ENCODE results near the gene SLC2A1. TPM values are rescaled to one million over a fixed set of nuclear protein-coding genes. Genes with fewer than 3 reads are reported as not detected.

SLC2A1 gene
- total and polyA plus RNA-seq, 9 of the 15 experiments (the other 6 are each of a cell fraction or from before 2014, with no cell fraction given), result 12.6 to 153 (median 48.0) TPM

DNA sequence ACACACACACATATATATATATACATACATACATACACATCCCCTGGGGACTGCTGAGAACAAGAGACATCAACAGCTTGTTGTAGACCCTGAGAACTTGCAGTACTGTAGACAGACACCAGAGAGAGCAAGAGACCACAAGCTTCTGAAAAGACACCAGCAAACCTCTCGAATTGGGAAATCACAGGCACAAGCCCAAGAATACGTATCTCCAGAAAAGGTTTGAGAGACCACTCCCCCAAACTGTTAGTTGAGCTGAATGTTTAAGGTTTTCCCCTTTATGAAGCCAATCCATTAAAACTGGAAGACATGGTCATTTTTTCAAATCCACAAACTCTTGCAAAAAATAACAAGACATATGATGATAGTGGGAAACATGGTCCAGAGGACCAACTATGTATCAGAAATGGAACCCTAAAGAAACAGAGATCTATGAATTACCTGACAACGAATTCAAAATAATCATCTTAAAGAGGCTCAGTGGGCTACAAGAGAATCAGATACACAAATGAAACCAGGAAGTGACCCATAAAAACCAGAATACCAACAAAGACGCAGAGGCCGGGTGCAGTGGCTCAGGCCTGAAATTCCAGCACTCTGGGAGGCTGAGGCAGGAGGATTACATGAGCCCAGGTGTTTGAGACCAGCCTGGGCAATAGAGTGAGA, 45.1 kb downstream of the SLC2A1 start (continued):
- no peak for TF ChIP-seq ELF2 (CRISPR knock-in tag; IDR thresholded peaks at IDR 0.05)
- TF ChIP-seq SMAD4 (CRISPR knock-in tag; conservative IDR thresholded peaks at IDR 0.05), result no peak
- 0 out of 2 replicates have a peak, but pooled peaks have one; percentile 18 for TF ChIP-seq CXXC5 (CRISPR knock-in tag; IDR thresholded peaks at IDR 0.05)
- TF ChIP-seq TRIM24 (IDR thresholded peaks at IDR 0.05), result 0 out of 4 replicates have a peak, but pooled peaks have one; percentile 9 to 26
- TF ChIP-seq ZNF316 (IDR thresholded peaks at IDR 0.05), result no peak
- peak; percentile 83 to 99 for TF ChIP-seq RAD21 (CRISPR knock-in tag; conservative IDR thresholded peaks at IDR 0.05 in 1 of 2, IDR thresholded peaks at IDR 0.05 in 1 of 2)
- TF ChIP-seq CEBPG (CRISPR knock-in tag; IDR thresholded peaks at IDR 0.05), result peak; percentile 44; the same call in 1 of the 2 replicates
- peak; percentile 63 to 74; a peak in 3 of 4 replicates for TF ChIP-seq CEBPG (tag; conservative IDR thresholded peaks at IDR 0.05 in 1 of 2, IDR thresholded peaks at IDR 0.05 in 1 of 2)
- TF ChIP-seq ZNF311 (CRISPR knock-in tag; IDR thresholded peaks at IDR 0.05), result no peak
- TF ChIP-seq, protein P1, sequence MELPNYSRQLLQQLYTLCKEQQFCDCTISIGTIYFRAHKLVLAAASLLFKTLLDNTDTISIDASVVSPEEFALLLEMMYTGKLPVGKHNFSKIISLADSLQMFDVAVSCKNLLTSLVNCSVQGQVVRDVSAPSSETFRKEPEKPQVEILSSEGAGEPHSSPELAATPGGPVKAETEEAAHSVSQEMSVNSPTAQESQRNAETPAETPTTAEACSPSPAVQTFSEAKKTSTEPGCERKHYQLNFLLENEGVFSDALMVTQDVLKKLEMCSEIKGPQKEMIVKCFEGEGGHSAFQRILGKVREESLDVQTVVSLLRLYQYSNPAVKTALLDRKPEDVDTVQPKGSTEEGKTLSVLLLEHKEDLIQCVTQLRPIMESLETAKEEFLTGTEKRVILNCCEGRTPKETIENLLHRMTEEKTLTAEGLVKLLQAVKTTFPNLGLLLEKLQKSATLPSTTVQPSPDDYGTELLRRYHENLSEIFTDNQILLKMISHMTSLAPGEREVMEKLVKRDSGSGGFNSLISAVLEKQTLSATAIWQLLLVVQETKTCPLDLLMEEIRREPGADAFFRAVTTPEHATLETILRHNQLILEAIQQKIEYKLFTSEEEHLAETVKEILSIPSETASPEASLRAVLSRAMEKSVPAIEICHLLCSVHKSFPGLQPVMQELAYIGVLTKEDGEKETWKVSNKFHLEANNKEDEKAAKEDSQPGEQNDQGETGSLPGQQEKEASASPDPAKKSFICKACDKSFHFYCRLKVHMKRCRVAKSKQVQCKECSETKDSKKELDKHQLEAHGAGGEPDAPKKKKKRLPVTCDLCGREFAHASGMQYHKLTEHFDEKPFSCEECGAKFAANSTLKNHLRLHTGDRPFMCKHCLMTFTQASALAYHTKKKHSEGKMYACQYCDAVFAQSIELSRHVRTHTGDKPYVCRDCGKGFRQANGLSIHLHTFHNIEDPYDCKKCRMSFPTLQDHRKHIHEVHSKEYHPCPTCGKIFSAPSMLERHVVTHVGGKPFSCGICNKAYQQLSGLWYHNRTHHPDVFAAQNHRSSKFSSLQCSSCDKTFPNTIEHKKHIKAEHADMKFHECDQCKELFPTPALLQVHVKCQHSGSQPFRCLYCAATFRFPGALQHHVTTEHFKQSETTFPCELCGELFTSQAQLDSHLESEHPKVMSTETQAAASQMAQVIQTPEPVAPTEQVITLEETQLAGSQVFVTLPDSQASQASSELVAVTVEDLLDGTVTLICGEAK (IDR thresholded peaks at IDR 0.05), result no peak
- TF ChIP-seq, protein P1 (CRISPR knock-in tag; IDR thresholded peaks at IDR 0.05), result no peak
- no peak for TF ChIP-seq PCBP2 (IDR thresholded peaks at IDR 0.05; ENCODE audit: low read depth, low read length, poor library complexity, severe bottlenecking)
- no peak for TF ChIP-seq ZNF347 (CRISPR knock-in tag; IDR thresholded peaks at IDR 0.05; ENCODE audit: low read depth)
- no peak for TF ChIP-seq RBM34 (IDR thresholded peaks at IDR 0.05; ENCODE audit: borderline replicate concordance, insufficient read depth, low read length)
- no peak for TF ChIP-seq HMG20B (CRISPR knock-in tag; IDR thresholded peaks at IDR 0.05)
- no peak for TF ChIP-seq CREBBP (IDR thresholded peaks at IDR 0.05; ENCODE audit: low read depth, low read length)
- TF ChIP-seq, protein P2, sequence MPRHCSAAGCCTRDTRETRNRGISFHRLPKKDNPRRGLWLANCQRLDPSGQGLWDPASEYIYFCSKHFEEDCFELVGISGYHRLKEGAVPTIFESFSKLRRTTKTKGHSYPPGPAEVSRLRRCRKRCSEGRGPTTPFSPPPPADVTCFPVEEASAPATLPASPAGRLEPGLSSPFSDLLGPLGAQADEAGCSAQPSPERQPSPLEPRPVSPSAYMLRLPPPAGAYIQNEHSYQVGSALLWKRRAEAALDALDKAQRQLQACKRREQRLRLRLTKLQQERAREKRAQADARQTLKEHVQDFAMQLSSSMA (CRISPR knock-in tag; IDR thresholded peaks at IDR 0.05), result no peak
- TF ChIP-seq, protein P3, sequence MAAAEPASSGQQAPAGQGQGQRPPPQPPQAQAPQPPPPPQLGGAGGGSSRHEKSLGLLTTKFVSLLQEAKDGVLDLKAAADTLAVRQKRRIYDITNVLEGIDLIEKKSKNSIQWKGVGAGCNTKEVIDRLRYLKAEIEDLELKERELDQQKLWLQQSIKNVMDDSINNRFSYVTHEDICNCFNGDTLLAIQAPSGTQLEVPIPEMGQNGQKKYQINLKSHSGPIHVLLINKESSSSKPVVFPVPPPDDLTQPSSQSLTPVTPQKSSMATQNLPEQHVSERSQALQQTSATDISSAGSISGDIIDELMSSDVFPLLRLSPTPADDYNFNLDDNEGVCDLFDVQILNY (CRISPR knock-in tag; IDR thresholded peaks at IDR 0.05), result no peak
- peak; percentile 64 for TF ChIP-seq NFIC (IDR thresholded peaks at IDR 0.05)
